NCI-H1930 (cell line): Measurements from ENCODE around the gene DGKI.
A peak's percentile ranks its signal among the peaks of the same experiment; 100 is the strongest.
"Not testable (repeated sequence)": the region's sequence is repeated elsewhere in the genome, so short reads cannot be mapped to it uniquely, and the experiment has no call there.

Experiments used
- DNase-seq, 2 experiments: peaks; one replicate each; lab custom pipeline; 2025; lab: John Stamatoyannopoulos, UW

DGKI gene

GRCh38 chr7:137835486-137836112 lies 11.2 kb downstream of the DGKI start:
- DNase-seq = no peak

DNA sequence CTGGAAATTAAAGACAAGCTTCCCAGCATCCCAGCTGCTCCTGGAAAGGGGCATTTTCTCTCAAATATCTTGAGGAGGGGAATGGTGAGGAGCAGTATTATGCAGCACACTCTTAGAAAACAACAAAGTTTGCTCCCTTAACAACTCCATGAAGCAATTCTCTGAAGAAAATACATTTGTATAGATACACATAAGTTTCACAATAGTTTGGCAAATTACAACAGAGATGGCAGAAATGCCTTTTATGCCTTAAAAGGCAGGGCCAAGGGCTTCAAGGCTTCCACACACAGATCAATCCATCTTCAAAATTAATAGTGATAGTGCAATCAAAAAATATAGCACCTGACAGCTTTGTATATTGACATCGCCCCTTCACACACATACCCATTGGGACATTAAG lies 12.2 kb downstream of the DGKI start:
- no peak for DNase-seq

GRCh38 chr7:137832990-137833389 lies 13.8 kb downstream of the DGKI start:
- DNase-seq = not testable (repeated sequence)

DNA sequence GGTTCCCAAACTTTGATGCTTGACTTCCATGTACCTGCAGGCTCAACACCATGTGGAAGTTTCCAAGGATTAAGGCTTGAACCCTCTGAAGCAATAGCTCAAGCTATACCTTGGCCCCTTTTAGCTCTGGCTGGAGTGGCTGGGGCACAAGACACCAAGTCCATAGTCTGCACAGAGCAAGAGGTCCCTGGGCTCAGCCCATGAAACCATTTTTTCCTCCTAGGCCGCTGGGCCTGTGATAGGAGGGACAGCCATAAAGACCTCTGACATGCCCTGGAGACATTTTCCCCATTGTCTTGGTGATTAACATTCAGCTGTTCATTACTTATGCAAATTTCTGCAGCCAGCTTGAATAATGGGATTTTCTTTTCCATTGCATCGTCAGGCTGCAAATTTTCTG lies 14.4 kb downstream of the DGKI start:
- no peak for DNase-seq

DNA sequence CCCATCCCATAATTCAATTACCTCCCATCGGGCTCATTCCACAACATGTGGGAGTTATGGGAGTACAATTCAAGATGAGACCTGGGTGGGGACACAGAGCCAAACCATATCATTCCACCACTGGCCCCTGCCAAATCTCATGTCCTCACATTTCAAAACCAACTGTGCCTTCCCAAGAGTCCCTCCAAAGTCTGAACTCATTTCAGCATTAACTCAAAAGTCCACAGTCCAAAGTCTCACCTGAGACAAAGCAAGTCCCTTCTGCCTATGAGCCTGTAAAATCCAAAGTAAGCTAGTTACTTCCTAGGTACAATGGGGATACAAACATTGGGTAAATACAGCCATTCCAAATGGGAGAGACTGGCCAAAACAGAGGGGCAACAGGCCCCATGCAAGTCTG lies 15.2 kb downstream of the DGKI start:
- not testable (repeated sequence) for DNase-seq

DNA sequence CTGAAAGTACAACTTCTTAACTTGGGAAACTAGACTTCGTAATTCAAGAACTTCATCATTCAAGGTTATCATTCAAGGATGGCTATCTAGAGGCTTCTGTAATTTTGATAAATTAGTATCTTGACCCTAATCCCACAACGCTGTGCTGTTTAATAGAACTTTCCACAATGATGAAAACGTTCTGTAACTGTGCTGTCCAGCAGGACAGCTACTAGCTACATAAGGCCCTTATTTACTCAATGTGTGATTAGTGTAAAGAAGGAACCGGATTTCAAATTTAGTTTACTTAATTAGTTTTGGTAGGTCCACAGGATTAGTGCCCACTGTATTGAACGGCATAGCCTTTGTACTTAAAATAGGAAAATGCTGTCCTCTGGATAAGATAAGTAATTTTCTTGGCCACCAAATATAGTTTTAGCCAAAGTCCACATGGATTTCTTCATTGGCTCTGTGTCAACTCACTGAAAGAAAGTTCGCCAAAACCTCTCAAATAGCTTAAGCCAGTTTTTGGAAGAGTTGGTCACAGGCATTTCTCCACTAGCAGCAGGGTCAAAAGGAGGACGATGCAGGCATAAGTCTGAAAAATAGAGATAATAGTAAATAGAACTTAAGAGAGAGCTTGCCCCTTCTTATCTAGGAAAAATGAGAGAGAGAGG lies 17.3 kb downstream of the DGKI start:
- DNase-seq = no peak

DNA sequence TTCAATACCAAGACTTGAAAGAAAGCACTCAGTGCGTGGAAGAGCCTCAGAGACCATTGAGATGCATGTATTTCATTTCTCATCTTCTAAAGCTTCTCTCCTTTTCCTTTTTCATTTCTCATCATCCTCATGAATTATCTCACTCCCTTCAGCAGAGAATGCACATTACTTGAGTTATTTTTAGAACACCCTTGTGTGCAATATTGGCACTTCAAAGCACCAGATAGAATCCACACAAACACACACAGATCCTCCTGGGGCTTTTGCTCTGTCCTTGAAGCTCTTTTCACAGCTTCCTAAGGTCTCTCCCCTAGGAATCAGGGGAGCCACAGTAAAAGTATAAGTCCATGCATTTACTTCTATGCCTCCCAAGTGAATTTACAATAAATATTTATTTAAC lies 18.3 kb downstream of the DGKI start:
- no peak for DNase-seq

- no peak for DNase-seq
Observed at GRCh38 chr7:137825489-137825888, 21.3 kb downstream of the DGKI start.

GRCh38 chr7:137820677-137821420 lies 25.9 kb downstream of the DGKI start:
- DNase-seq = no peak

DNA sequence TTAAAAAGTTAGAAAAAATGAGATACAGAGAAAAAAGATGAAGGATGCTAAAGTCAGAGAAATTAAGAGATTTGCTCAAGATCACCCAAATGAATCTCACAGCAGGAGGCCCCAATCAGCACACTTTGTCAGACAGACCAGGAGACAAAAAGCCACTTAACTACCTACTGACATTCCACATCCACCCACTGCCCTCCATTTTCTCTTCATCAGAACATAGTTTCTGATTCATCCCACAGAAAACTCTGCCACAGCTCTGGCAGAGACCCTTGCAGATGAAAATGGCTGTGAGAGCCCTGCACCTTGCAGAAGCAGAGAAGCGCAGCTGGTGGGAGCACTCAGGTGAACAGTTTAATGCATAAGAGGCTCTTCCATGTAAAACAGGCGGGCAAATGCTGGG lies 26.6 kb downstream of the DGKI start:
- DNase-seq = no peak

GRCh38 chr7:137818036-137818435 lies 28.7 kb downstream of the DGKI start:
- DNase-seq = no peak

DNA sequence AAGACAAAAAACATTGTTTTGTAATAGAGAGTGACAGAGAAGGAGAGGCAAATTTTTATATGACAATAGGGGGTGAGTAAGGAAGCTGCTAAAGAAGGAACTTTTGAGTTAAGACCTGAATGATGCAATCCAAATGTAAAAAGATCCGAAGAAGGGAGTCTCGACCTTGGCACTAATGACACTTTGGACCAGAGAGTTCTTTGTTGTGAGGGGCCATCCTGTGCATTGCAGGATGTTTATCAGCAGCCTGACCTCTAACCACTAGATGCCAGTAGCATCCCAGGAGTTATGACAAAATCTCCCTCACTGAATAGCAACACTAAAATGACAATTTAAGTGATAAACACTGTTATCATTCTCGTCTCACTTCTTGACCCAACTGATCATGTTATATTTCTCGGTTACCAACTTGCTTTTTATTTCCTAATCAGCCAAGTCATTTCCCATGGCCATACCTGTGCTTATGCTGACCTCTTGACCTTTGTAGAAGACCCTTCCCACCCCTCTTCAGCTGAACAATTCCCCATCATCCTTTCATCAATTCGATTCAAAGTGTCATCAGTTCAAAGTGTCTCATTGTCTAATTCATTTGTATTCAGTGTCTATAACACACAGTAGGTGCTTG lies 30.0 kb downstream of the DGKI start:
- no peak for DNase-seq

DNA sequence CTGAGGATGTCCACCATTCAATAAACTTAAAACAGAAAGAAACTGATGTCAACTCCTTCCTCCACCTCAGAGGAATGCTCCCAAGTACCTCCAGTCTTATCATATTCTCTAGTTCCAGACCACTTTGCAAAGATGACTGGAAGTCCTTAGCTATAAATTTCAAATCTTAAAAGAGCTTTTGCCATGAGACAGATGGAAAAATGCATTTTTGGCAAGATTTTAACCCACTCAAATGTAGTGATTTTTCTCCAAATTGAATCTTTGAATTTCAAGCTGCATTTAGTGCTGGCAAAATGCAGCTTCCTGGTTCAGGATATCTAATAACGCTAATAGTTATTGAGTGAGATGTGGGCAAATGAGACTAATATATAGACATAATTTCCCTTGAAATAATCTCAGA lies 33.2 kb downstream of the DGKI start:
- no peak for DNase-seq

DNA sequence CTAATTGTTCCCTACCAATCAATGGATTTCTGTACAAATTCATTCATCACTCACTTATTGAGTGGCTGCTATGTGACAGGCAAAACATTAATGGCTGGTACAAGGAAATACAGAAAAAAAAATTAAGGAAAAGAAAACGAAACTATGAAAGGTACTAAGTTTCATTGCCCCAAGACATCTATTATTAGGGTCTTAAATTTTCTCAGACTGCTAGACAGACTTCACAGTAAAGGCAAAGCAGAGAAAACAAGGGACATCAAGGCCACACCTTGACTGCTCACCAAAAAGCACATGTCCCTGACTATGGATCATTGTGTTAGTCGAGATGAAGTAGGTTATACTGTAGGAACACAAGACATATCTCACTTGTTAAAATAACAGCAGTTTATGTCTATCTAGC lies 36.5 kb downstream of the DGKI start:
- no peak for DNase-seq

- DNase-seq = peak; percentile 50 to 60
Observed at GRCh38 chr7:137804836-137805235, 41.9 kb downstream of the DGKI start.

GRCh38 chr7:137801491-137801890 lies 45.3 kb downstream of the DGKI start:
- no peak for DNase-seq

DNA sequence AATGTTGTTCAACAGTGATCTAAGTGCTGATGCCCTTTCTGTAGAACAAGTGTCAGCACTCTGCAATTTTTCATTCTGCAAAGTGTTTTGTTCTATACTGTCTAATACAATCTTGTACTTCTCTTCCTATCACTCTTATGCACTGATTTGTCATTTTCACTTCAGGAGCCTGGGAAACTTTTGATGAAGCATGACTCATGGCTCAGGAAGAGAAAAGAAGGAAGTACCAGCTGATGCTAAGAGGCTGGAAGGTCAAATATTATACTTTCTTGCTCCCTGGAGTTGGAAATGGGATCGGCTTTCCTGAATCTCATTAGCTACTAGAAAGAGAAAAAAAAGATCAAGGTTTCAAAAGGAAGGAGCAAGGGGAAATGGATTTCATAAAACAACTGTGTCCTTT lies 45.8 kb downstream of the DGKI start:
- no peak for DNase-seq

DNA sequence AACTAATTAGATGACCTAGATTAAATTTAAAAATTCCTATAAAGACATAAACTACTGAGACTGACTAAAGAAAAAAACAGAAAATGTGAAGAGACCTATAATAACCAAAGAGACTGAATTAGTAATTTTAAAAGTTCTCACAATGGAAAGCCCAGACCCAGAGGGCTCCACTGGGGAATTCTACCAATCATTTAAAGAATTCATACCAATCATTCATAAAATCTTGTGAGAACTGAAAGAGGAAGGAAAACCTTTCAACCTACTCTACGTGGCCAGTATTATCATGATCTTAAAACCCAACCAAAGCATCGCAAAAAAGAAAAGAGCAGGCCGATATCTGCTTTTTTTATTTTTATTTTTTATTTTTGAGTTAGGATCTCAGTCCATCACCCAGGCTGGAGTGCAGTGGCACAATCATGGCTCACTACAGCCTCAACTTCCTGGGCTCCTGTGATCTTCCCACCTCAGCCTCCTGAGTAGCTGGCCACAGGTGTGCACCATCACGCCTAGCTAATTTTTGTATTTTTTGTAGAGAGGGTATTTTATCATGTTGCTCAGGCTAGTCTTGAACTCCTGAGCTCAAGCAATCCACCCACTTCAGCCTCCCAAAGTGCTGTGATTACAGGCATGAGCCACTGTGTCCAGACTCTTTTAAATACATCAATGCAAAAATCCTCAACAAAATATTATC lies 48.6 kb downstream of the DGKI start:
- no peak for DNase-seq

DNA sequence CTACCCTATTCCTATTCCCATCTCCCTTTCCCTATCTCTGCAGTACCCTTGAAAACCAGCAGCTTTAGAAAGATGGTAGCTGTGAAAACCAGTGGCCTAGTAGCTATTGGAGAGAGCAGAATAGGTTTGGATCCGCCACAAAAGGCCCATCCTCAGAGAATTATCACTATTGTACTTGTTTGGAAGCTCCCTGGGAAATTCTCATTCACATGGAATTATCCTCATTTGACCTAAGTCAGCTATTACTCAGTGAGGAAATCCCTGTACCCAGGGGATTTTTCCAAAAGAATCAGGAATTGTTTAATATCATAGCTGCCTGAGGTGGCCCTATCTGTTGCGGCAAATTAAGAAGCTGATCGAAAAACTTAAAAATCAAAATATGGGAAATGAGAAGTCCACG lies 51.6 kb downstream of the DGKI start:
- no peak for DNase-seq

GRCh38 chr7:137791930-137792329 lies 54.8 kb downstream of the DGKI start:
- peak in 1 of 2 experiments; percentile 34 for DNase-seq

GRCh38 chr7:137790828-137791227 lies 55.9 kb downstream of the DGKI start:
- no peak for DNase-seq

GRCh38 chr7:137789215-137789882 lies 57.4 kb downstream of the DGKI start:
- DNase-seq = no peak
